Activated CD4-positive, alpha-beta T cell treated with anti-CD3 and anti-CD28 coated beads, Interleukin-2, amount 50 U/mL, for 24 hours (primary cell): ENCODE results near the gene PRR12.

Source experiments
- DNase-seq, 2 donors: peaks; one replicate each; pipeline ENCODE4 v3.0.0-alpha.2; 2020; ENCODE audit warnings: low read depth in 1 of 2, low spot score in 1 of 2

PRR12 gene

DNA sequence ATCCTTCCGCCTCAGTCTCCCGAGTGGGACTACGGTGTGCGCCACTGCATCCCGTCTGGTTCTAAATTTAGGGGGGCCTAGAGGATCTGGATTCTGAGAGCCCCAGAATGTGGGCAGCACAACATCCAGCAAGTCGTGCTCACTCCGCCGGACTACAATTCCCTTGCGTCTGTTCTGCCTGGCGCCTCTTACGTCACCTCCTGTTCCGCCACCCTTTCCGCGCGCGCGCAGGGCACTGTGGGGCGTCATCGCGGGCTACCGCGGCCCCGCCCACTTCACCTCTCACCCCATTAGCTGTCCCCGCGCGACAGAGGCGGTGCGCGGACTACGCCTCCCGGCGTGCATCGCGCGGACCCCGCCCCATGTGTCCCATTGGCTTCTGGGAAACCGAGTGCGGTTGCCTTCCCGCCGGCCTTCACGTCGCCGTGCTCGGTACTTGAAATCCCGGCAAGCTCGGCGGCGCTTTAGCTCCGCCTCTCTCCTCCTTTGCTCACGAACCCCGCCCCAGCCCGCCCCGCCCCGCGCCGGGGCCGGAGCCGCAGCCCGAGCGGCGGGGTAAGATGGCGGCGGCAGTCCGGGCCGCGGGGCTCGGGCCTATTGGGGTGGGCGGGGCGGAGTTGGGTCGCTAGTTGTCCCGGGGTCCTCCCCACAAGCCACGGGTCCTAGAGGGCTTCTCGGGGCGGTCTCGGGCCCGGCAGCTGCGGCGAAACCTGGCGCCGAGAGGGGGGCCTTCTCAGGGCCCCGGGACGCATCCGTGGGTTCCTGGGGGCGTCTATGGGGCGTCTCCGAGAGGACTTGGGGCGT, 50.9 kb downstream of the PRR12 start, which contains the start of gene SCAF1:
SCAF1 (plus strand) TSS at position 522 of the 804 bp plus-strand sequence. CDS start 2,818 bp downstream, outside the sequence.
- peak; percentile 98 for DNase-seq

DNA sequence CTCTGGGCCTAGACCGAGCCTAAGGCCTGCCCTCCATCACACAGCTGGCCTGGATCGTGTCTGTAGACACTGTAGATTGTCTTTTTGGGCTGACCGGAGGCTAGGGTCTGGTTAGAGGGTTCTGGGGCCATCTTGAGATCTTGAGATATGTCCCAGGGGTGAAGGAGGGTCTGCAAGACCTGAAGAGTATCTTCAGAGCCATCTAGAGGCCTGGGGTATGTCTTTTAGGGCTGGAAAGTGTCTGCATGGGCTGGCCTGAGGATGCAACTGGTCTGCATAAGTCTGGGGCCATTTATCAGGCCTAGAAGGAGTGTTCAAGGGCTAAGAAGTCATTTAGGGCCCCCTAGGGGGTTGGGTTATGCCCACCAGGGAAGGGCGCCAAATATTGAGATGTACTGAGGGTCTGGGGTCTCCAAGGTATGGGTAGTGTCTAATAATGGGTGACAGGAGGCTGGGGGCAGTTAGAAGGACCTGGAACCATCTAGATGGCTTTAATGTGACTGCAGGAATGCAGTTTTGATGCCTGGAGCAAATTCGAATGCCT, 51.6 kb downstream of the PRR12 start:
- no peak for DNase-seq

GRCh38 chr19:49643466-49643865, 52.5 kb downstream of the PRR12 start:
- no peak for DNase-seq

- DNase-seq, result no peak
These were observed 54.6 kb downstream of the PRR12 start for GRCh38 chr19:49645592-49645991.

DNA sequence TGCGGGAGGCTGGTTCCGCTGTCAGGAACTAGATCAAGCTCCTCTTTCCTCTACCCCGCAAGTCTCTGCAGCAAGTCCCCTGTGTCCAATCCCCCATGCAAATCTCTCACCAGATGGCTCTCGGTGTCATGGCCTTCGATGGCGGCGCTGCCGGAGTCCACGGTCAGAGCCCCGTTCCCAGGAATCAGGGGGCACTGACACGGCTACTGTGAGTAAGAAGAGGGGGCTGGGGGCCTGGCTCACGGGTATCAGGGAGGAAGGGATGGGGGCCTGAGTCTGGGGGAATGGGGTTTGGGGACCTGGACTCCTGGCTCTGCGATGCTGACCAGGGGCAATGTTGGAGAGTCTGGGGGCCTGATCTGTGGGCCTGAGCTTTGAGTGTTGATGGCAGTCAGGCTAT, 55.0 kb downstream of the PRR12 start:
- no peak for DNase-seq

DNA sequence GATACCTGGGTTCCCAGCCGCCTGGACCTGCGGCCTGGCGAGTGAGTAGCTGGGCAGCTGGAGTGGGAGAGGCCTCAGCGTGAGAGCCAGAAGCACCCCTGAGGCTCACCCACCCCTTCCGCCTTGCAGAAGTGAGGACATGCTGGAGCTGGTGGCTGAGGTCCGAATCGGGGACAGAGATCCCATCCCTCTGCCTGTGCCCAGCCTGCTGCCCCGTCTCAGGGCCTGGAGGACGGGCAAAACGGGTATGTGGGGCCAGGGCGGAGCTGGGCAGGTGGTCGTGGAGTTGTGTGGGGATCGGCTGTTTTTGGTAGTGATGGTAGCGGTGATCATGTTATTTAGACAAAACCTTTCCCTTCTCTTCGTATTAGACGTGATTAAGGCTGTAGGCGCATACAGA, 55.6 kb downstream of the PRR12 start:
- DNase-seq, result no peak

DNA sequence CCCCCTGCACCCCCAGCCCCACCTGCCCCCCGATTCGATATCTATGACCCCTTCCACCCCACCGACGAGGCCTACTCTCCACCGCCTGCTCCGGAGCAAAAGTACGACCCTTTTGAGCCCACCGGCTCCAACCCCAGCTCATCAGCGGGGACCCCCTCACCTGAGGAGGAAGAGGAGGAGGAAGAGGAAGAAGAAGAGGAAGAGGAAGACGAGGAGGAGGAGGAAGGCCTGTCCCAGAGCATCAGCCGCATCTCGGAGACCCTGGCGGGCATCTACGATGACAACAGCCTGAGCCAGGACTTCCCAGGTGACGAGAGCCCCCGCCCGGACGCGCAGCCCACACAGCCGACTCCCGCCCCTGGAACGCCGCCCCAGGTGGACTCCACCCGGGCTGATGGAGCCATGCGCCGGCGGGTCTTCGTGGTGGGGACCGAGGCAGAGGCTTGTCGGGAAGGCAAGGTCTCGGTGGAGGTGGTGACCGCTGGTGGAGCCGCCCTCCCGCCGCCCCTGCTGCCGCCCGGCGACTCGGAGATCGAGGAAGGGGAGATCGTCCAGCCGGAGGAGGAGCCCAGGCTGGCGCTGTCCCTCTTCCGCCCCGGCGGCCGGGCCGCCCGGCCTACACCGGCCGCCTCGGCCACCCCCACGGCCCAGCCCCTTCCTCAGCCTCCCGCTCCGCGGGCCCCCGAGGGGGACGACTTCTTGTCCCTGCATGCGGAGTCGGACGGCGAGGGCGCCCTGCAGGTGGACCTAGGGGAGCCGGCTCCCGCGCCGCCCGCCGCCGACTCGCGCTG, 60.2 kb downstream of the PRR12 start:
- DNase-seq, result no peak

DNA sequence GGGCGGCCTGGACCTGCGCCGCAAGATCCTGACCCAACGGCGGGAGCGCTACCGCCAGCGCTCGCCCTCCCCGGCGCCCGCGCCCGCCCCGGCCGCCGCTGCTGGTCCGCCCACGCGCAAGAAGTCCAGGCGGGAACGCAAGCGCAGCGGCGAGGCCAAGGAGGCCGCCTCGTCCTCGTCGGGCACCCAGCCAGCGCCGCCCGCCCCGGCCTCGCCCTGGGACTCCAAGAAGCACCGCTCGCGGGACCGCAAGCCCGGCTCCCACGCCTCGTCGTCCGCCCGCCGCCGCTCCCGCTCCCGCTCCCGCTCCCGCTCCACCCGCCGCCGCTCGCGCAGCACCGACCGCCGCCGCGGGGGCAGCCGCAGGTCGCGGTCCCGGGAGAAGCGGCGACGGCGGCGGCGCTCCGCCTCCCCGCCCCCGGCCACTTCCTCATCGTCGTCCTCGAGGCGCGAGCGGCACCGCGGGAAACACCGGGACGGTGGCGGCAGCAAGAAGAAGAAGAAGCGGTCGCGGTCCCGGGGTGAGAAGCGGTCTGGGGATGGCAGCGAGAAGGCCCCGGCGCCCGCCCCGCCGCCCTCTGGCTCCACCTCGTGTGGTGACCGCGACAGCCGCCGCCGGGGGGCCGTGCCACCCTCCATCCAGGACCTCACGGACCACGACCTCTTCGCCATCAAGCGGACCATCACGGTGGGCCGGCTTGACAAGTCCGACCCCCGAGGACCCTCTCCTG, 61.0 kb downstream of the PRR12 start:
- no peak for DNase-seq

DNA sequence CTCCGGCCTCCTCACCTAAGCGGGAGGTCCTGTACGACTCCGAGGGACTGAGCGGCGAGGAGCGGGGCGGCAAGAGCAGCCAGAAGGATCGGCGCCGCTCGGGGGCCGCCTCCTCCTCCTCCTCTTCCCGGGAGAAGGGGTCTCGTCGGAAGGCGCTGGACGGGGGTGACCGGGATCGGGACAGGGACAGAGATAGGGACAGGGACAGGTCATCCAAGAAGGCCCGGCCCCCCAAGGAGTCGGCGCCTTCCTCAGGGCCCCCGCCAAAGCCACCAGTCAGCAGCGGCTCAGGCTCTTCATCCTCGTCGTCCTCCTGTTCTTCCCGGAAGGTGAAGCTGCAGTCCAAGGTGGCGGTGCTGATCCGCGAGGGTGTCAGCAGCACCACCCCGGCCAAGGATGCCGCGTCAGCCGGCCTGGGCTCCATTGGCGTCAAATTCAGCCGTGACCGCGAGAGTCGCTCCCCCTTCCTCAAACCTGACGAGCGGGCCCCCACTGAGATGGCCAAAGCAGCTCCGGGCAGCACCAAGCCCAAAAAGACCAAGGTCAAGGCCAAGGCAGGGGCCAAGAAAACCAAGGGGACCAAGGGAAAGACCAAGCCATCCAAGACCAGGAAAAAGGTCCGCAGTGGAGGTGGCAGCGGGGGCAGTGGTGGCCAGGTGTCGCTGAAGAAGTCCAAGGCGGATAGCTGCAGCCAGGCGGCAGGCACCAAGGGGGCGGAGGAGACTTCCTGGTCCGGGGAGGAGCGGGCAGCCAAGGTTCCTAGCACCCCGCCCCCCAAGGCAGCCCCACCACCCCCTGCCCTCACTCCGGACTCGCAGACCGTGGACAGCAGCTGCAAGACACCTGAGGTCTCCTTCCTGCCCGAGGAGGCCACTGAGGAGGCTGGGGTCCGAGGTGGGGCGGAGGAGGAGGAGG, 61.8 kb downstream of the PRR12 start:
- DNase-seq, result no peak

GRCh38 chr19:49653466-49653806, 62.5 kb downstream of the PRR12 start:
- DNase-seq, result no peak

DNA sequence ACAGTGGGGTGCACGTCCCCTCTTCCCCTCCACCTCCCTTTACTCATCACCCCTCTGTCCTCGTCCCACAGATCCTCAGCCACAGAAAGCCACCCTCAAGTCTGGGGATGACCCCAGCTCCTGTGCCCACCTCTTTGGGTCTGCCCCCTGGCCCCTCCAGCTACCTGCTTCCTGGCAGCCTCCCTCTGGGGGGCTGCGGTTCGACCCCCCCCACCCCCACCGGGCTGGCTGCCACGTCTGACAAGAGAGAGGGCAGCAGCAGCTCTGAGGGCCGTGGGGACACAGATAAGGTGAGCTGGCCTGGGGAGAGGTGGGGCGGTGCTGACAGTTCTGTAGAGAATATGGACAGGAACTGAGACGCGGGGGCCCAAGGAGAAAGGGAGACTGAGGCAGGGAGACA, 63.6 kb downstream of the PRR12 start:
- no peak for DNase-seq

DNA sequence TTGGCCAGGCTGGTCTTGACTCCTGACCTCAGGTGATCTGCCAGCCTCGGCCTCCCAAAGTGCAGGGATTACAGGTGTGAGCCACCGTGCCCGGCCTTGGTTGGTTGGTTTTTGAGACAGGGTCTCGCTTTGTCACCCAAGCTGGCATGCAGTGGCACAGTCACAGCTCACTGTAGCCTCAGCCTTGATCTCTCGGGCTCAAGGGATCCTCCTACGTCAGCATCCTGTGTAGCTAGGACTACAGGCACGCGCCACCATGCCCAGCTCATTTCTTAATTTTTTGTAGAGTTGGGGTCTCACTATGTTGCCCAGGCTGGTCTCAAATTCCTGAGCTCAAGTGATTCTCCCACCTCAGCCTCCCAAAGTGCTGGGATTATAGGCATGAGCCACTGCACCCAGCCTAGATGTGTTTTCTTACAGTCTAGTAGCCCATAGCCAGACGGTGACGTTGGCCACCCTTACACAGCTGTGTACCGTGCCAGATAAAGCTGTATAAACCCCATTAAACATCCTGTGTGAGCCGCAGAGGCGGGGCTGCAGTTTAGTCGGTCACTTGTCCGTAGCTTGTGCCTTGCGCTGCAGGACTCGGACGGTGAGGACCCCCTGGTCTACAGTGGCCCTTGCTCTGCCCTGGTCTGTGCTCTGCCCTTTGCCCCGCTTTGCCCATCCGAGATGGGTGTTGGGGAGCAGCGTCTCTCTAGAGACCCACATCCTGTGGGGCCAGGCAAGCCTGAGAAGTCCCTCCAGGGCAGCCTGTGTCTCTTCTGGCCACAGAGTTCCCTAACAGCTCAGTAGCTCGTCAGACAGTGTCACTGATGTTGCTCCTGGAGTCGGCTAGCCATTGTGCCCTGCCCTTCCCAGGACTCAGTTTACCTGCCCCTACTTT, 64.8 kb downstream of the PRR12 start:
- DNase-seq, result no peak

DNA sequence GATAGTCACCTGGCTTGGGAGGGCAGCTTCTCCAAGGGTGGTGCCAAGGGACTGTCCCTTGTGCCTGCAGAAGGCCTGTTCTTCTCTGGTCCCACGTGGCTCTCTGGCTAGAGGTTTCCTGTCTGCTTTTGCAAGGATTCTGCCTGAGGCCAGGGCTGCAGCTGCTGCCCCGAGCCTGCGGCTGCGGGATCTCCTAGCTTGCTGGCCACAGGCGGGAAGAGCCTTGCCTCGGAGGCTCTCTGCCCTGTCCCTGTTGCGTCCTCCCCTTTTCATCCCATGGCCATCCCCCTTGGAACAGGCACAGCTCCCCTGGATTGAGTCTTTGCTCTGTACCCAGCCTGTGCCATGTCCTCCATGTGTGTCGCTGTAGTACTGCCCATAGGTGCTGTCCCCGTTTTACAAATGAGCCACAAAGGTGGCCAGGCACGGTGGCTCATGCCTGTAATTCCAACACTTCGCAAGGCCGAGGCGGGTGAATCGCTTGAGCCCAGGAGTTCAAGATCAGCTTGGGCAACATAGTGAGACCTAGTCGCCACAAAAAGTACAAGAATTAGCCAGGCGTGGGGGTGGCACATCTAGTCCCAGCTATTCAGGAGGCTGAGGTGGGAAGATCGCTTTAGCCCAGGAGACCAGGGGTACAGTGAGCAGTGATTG, 65.6 kb downstream of the PRR12 start:
- DNase-seq, result no peak

DNA sequence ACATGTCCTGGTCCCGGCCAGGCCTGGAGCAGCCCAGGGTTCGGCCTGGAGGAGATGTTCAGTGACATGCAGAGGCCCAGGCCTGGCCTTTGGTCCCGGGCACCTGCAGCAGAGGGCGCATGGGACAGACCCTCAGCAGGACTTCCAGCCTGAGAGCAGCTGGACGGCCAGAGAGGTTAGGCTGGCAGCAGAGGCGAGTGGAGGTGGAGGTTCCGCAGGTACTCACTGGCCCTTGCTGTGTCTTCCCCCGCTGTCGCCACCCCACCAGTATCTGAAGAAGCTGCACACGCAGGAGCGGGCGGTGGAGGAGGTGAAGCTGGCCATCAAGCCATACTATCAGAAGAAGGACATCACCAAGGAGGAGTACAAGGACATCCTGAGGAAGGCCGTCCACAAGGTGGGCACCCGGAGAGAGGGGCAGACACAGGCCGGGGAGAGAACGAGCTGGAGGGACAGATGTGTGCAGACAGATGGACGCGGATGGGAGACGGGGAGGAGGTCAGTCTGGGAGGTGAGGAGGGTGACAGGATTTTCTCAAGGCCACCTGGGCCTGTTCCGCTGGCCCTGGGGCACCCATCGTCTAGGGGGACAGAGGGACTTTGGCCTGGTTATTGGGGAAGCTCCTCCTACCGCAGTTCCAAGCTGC, 66.6 kb downstream of the PRR12 start:
- DNase-seq, result no peak

- DNase-seq, result no peak
These were observed 67.1 kb downstream of the PRR12 start for GRCh38 chr19:49658139-49658517.

DNA sequence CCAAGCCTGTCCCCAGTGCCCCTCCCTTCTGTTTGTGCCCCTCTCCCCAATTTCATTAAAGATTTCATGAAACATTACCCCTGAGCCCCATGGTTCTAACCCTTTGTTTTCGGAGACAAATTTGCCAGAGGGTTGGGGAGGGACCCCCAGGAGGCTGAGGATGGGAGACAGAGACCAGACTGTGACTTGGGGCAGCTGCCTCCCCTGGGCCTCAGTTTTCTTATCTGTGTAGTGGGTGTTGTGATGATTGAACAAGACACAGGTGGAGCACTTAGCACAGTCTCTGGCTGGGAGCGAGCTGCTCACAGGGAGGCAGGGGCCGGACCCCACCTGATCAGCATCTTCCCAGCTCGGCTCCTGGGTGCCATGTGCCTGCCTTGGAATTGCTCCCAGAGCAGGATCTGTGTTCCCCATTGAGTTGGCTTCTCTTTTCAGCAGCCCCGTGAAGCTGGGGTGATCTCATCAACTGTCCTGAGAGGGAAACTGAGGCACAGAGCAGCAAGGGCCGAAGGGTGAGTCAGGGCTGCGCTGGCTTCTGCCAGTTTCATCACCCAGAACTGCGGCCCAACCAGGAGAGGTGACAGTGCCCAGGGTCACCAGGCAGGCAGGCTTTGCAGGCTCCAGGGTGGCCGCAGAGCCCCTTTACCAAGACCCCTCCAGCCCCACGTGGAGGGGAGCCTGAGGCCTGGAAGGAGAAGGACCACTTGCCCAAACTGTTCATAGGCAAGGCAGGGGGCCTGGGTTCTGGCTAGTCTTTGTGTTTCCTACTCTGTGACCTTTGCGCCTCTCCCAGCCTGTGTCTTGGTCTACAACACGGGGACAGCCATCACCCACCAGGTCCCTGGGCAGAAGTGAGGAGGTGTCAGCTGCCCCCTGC, 67.8 kb downstream of the PRR12 start:
- no peak for DNase-seq

DNA sequence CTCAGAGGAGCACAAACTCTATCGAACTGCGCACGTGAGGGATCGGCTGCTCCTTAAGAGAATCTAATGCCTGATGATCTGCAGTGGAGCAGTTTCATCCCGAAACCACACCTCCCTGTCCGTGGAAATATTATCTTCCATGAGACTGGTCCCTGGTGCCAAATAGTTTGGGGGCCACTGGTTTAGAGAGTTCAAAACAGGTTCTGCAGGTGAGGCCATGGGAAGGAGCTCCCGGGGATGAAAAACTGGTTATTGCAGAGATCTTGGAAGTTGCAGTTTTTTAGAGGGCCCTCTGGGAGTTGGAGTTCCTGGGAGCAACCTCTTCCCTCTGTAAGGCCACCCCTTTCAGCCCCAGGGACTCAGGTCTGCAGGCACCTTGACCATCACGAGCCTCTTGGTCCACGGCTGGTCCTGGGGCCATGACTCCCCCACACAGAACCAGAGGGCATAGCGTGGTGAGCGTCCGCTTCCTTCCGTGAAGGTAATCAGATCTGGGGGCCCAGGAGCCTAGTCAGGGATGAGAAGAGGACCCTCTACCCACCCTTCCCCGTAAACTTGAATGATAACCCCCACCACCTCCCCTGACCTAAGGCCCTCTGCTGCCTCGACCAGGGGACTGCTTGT, 69.5 kb downstream of the PRR12 start:
- no peak for DNase-seq
